Bronchial epithelial cell (primary cell): ENCODE measurements around the gene NID2. TPM values are rescaled to one million over a fixed set of nuclear protein-coding genes. Genes with fewer than 3 reads are reported as not detected.

Experiments used
- DNase-seq: peaks from one replicate; pipeline ENCODE4 v3.0.0-alpha.2; 2010; ENCODE audit warnings: low read depth
- FAIRE-seq: peaks from 2 replicates; lab custom pipeline; 2011; peaks lifted over from hg19 to GRCh38; lab: Jason Lieb, UNC
- H3K27me3 ChIP-seq: 2 replicates; pipeline ENCODE4 v1.5.1; 2011; ENCODE audit warnings: low read length; ENCODE audit not compliant: control insufficient read depth, insufficient read depth
- H3K36me3 ChIP-seq: 2 replicates; pipeline ENCODE4 v1.5.1; 2011; ENCODE audit warnings: low read length; ENCODE audit not compliant: control insufficient read depth, insufficient read depth
- H3K4me3 ChIP-seq: 2 replicates; pipeline ENCODE4 v1.5.1; 2011; ENCODE audit warnings: mild to moderate bottlenecking, low read depth, low read length, control low read depth
- total RNA-seq: library from RNA; depleted of rRNA; stranded (reverse); fragments of >200 nt; gene quantifications from 2 replicates; pipeline ENCODE4 v1.2.1, GENCODE V29; 2014
- TF ChIP-seq, protein P1 (sequence below): IDR thresholded peaks from 2 replicates; pipeline ENCODE4 v1.5.1; 2011; ENCODE audit warnings: mild to moderate bottlenecking, moderate library complexity, low read length, control low read depth, inconsistent platforms; ENCODE audit not compliant: insufficient read depth, severe bottlenecking

Gene NID2
- total RNA-seq, 1 donor from 2014 or later, result 3.9 TPM

GRCh38 chr14:52064174-52064573, 4.7 kb downstream of the NID2 start:
- DNase-seq (no peak), FAIRE-seq (no peak)
- Histone ChIP-seq H3K27me3 (peaks cover 22% of the 10 kb centered on the region), H3K36me3 (no peaks in the 10 kb centered on the region), H3K4me3 (no peak overlapping the region)
- TF ChIP-seq, protein P1, sequence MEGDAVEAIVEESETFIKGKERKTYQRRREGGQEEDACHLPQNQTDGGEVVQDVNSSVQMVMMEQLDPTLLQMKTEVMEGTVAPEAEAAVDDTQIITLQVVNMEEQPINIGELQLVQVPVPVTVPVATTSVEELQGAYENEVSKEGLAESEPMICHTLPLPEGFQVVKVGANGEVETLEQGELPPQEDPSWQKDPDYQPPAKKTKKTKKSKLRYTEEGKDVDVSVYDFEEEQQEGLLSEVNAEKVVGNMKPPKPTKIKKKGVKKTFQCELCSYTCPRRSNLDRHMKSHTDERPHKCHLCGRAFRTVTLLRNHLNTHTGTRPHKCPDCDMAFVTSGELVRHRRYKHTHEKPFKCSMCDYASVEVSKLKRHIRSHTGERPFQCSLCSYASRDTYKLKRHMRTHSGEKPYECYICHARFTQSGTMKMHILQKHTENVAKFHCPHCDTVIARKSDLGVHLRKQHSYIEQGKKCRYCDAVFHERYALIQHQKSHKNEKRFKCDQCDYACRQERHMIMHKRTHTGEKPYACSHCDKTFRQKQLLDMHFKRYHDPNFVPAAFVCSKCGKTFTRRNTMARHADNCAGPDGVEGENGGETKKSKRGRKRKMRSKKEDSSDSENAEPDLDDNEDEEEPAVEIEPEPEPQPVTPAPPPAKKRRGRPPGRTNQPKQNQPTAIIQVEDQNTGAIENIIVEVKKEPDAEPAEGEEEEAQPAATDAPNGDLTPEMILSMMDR, result no peak

DNA sequence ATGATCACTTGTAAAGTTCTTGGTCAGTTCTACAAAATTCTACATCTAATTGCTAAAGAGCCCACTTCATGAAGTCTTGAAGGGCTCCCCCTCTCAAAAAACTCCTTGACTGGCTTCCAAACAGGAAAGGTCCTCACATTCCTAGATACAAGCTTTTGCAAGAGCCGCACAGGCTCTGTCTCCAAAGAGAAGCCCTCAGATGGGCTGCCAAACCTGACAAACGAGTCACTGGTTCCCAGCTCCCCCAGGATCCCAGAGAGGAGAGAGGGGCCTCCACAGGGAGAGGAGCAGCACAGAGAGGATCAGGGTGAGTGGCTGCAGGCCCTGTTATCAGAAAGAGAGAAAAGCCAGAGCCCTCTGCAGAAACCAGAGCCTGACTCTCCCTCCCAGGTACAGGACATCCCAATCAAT, 5.8 kb downstream of the NID2 start:
- DNase-seq, result no peak
- H3K36me3 ChIP-seq, result no peaks in the 10 kb centered on the region
- TF ChIP-seq, protein P1, result no peak
- peaks cover 15% of the 10 kb centered on the region for H3K27me3 ChIP-seq
- FAIRE-seq, result no peak
- no peak overlapping the region for H3K4me3 ChIP-seq

- Histone ChIP-seq H3K27me3 (peaks cover 9% of the 10 kb centered on the region), H3K36me3 (no peaks in the 10 kb centered on the region), H3K4me3 (no peak overlapping the region)
- FAIRE-seq (no peak), DNase-seq (no peak)
- TF ChIP-seq, protein P1, result no peak
Measured at GRCh38 chr14:52061890-52062289, 7.0 kb downstream of the NID2 start.

GRCh38 chr14:52061390-52061789, 7.5 kb downstream of the NID2 start:
- DNase-seq (no peak), FAIRE-seq (no peak)
- H3K27me3 ChIP-seq, result peaks cover 9% of the 10 kb centered on the region
- no peaks in the 10 kb centered on the region for H3K36me3 ChIP-seq
- TF ChIP-seq, protein P1, result no peak
- H3K4me3 ChIP-seq, result no peak overlapping the region

DNA sequence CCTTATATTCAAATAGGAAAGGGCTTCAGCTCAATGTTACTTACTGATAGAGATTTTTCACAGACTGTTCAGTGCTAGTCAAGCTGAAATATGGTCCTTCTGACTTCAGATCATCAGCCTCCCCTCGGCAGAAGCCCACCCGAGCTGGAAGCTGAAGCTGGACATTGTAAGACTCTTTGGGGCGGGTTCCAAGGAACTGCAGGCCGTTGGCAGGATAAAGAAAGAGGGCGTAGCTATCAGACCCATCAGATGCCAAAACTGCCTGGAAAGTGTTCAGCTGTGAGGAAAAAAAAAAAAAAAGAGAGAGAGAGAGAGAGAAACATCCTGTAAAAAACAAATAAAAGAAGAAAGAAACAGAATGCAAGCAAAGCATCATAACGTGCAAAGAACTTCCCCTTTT, 8.8 kb downstream of the NID2 start:
- H3K4me3 ChIP-seq, result no peak overlapping the region
- TF ChIP-seq, protein P1, result no peak
- DNase-seq, result no peak
- H3K27me3 ChIP-seq, result peaks cover 9% of the 10 kb centered on the region
- FAIRE-seq, result no peak
- H3K36me3 ChIP-seq, result no peaks in the 10 kb centered on the region

DNA sequence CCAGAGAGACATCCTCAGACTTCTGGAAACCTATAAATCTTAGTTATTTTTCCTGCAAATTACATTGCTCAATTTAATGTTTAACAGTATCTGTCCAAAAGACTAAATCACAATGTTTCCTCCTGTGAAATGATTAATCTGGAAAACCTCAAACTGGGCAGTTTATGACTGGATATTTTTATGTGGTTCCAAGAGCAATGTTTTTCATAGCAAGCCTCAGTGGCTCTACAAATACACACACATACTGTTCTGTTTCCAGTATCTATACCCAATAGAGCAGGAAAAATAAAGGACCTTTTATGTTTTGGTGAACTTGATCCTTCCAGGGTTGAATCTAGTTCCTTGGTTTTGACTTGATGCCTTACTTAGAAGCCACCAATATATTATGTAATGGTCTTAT, 9.2 kb downstream of the NID2 start:
- no peak for DNase-seq
- Histone ChIP-seq H3K27me3 (peaks cover 9% of the 10 kb centered on the region), H3K36me3 (no peaks in the 10 kb centered on the region), H3K4me3 (no peak overlapping the region)
- TF ChIP-seq, protein P1, result no peak
- no peak for FAIRE-seq
